ENCODE data around the gene HNRNPA2B1. TPM values are rescaled to one million over a fixed set of nuclear protein-coding genes. Genes with fewer than 3 reads are reported as not detected.

The HNRNPA2B1 gene
- 524 and 536 TPM in 2 replicates for total RNA-seq
- total RNA-seq (2013), result 236 TPM
- 167 and 376 TPM in 2 replicates for polyA plus RNA-seq
- 91.2 and 105 TPM in 2 replicates for polyA minus RNA-seq

DNA sequence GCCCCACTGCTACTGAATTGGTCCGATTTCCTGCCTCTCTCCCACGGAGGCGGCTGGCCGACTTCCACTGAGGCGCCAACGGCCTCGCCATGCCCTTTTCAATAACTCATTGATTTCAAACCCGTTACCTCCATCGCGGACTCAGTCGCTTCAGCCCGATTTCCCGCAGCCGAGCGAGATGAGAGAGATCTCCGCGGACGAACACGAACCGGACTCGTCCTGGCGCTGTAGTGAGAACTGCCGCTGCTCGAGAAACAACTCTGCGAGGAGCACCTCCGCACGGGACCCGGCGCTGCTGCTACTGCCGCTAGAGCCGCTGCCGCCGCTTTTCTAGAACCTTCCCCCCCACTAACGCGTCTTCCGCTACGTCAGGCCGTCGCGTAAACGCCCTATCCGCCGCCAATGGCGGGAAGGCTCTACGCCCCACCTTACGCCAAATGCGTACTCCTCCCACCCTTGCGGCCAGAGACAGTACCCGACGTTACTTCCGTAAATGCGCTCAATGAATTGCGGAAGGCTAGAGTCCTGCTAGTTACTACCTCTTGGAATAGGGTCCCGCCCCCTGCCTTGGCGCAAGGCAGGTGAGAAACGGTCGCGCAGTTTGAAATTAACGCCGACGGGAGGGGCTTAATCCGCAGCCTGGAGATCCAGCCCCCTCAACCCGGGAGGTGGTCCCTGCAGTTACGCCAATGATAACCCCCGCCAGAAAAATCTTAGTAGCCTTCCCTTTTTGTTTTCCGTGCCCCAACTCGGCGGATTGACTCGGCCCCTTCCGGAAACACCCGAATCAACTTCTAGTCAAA lies at the start of gene HNRNPA2B1:
HNRNPA2B1 (minus strand) TSS at position 303 of the 803 bp plus-strand sequence; CDS start at position 134, 169 bp downstream.
- Histone ChIP-seq H3K4me1 (ENCODE audit: control insufficient read depth in 2 of 2, insufficient read depth in 2 of 2, low read length in 2 of 2) (peaks cover 37 to 40% of the 10 kb centered on the region in 2 donors), H3K36me3 (replicated peaks in 1 of 2; ENCODE audit: control extremely low read depth in 1 of 2, control insufficient read depth in 1 of 2, extremely low read depth in 1 of 2, insufficient read depth in 2 of 2, low read length in 1 of 2) (peaks cover 0 to 40% of the 10 kb centered on the region in 2 experiments), H3K27ac (ENCODE audit: low read length in 2 of 2) (peak within 1 kb of the TSS; percentile 97 to 99), H3K4me2 (replicated peaks; ENCODE audit: low read depth, low read length, poor library complexity, severe bottlenecking) (peak within 1 kb of the TSS; percentile 82), H3K27me3 (replicated peaks in 1 of 4; ENCODE audit: control extremely low read depth in 1 of 4, control insufficient read depth in 3 of 4, insufficient read depth in 4 of 4, low read length in 3 of 4) (no peaks in the 10 kb centered on the region), H4K20me1 (ENCODE audit: control insufficient read depth, insufficient read depth, low read length, poor library complexity, severe bottlenecking) (peaks cover 63% of the 10 kb centered on the region), H3K4me3 (ENCODE audit: control extremely low read depth in 1 of 5, extremely low read depth in 1 of 5, insufficient read depth in 1 of 5, low read depth in 2 of 5, low read length in 4 of 5) (peak within 1 kb of the TSS; percentile 80 to 100 (median 100)), H3K9ac (ENCODE audit: low read length) (peak within 1 kb of the TSS; percentile 100), H3K9me3 (ENCODE audit: control extremely low read depth in 1 of 3, control insufficient read depth in 2 of 3, insufficient read depth in 1 of 3, low read length in 2 of 3) (no peaks in the 10 kb centered on the region), H2AFZ (ENCODE audit: insufficient read depth, low read depth, low read length, poor library complexity, severe bottlenecking) (peak within 1 kb of the TSS; percentile 77), H3K79me2 (ENCODE audit: control insufficient read depth, insufficient read depth, low read length) (peaks cover 84% of the 10 kb centered on the region)
- peaks cover 53% of the 10 kb centered on the region for H3K4me1 Mint-ChIP-seq
- peak within 1 kb of the TSS; percentile 99 for H3K4me3 Mint-ChIP-seq
- no peak for TF ChIP-seq EZH2 (IDR thresholded peaks at IDR 0.05; ENCODE audit: borderline replicate concordance, insufficient read depth, low read depth, low read length, poor library complexity, severe bottlenecking)
- TF ChIP-seq, protein P1, sequence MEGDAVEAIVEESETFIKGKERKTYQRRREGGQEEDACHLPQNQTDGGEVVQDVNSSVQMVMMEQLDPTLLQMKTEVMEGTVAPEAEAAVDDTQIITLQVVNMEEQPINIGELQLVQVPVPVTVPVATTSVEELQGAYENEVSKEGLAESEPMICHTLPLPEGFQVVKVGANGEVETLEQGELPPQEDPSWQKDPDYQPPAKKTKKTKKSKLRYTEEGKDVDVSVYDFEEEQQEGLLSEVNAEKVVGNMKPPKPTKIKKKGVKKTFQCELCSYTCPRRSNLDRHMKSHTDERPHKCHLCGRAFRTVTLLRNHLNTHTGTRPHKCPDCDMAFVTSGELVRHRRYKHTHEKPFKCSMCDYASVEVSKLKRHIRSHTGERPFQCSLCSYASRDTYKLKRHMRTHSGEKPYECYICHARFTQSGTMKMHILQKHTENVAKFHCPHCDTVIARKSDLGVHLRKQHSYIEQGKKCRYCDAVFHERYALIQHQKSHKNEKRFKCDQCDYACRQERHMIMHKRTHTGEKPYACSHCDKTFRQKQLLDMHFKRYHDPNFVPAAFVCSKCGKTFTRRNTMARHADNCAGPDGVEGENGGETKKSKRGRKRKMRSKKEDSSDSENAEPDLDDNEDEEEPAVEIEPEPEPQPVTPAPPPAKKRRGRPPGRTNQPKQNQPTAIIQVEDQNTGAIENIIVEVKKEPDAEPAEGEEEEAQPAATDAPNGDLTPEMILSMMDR (IDR thresholded peaks at IDR 0.05), result no peak
- intact Hi-C loops (cut with micrococcal nuclease), result loop anchor here (1.0 to 2.0 kb wide), 5 partner anchors 92 to 250 kb away; no protein-coding TSS in a partner anchor
- H3K9me3 Mint-ChIP-seq (ENCODE audit: insufficient read depth), result no peaks in the 10 kb centered on the region
- H3K27ac Mint-ChIP-seq, result peak within 1 kb of the TSS; percentile 100
- DNase-seq (peak; percentile 100), ATAC-seq (ENCODE audit: low read depth) (peak; percentile 65)
- WGBS (ENCODE audit: insufficient coverage), result under 1% methylated on average over 65 of the region's 71 CpGs
- POLR2A ChIA-PET, result interaction anchor here (0.6 to 3.3 kb wide), 19 partner anchors 8 to 1540 kb away, joined by 3 to 23 read pairs (median 4); partner anchors contain the start of gene NFE2L3
- CTCF ChIA-PET, result interaction anchor here (1.0 to 9.6 kb wide), 13 partner anchors 8 to 306 kb away, joined by 4 to 114 read pairs (median 19); partner anchors contain the start of genes NFE2L3 and SNX10
- H3K27me3 Mint-ChIP-seq, result no peaks in the 10 kb centered on the region

DNA sequence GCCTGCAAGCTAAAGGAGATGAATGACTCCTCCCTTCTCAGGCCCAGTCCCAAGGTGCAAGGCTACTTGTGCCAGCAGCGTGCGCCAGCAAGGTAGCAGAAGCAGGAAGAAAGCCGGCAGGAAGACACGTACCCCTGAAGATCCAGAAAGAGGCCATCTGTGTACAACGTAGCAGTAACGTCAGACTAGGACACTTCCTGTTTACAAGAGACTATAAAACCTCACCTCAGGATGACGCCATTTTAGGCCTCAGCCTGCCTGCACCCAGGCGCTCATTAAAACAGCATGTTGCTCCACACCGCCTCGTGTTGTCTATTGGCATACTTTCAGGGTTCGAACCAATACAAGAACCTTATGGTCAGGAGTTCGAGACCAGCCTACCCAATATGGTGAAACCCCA lies 49.7 kb upstream of the HNRNPA2B1 start:
- 83% methylated on average over 10 of the region's 12 CpGs for WGBS (ENCODE audit: insufficient coverage)
- Histone ChIP-seq H4K20me1 (ENCODE audit: control insufficient read depth, insufficient read depth, low read length, poor library complexity, severe bottlenecking) (no peaks in the 10 kb centered on the region), H3K27me3 (replicated peaks in 1 of 4; ENCODE audit: control extremely low read depth in 1 of 4, control insufficient read depth in 3 of 4, insufficient read depth in 4 of 4, low read length in 3 of 4) (no peaks in the 10 kb centered on the region), H3K9me3 (ENCODE audit: control extremely low read depth in 1 of 3, control insufficient read depth in 2 of 3, insufficient read depth in 1 of 3, low read length in 2 of 3) (no peaks in the 10 kb centered on the region), H3K27ac (ENCODE audit: low read length in 2 of 2) (no peak overlapping the region), H3K79me2 (ENCODE audit: control insufficient read depth, insufficient read depth, low read length) (no peaks in the 10 kb centered on the region), H3K4me1 (ENCODE audit: control insufficient read depth in 2 of 2, insufficient read depth in 2 of 2, low read length in 2 of 2) (no peaks in the 10 kb centered on the region), H2AFZ (ENCODE audit: insufficient read depth, low read depth, low read length, poor library complexity, severe bottlenecking) (peak overlapping the region; percentile 28), H3K4me2 (replicated peaks; ENCODE audit: low read depth, low read length, poor library complexity, severe bottlenecking) (no peak overlapping the region), H3K36me3 (replicated peaks in 1 of 2; ENCODE audit: control extremely low read depth in 1 of 2, control insufficient read depth in 1 of 2, extremely low read depth in 1 of 2, insufficient read depth in 2 of 2, low read length in 1 of 2) (no peaks in the 10 kb centered on the region), H3K9ac (ENCODE audit: low read length) (no peak overlapping the region), H3K4me3 (ENCODE audit: control extremely low read depth in 1 of 5, extremely low read depth in 1 of 5, insufficient read depth in 1 of 5, low read depth in 2 of 5, low read length in 4 of 5) (no peak overlapping the region)
- Mint-ChIP-seq H3K4me3 (no peak overlapping the region), H3K9me3 (ENCODE audit: insufficient read depth) (no peaks in the 10 kb centered on the region), H3K27me3 (no peaks in the 10 kb centered on the region), H3K4me1 (no peaks in the 10 kb centered on the region), H3K27ac (no peak overlapping the region)
- ATAC-seq (ENCODE audit: low read depth) (no peak), DNase-seq (no peak)
- TF ChIP-seq, protein P1 (IDR thresholded peaks at IDR 0.05), result no peak
- TF ChIP-seq EZH2 (IDR thresholded peaks at IDR 0.05; ENCODE audit: borderline replicate concordance, insufficient read depth, low read depth, low read length, poor library complexity, severe bottlenecking), result no peak
- POLR2A ChIA-PET, result no interaction called here
- CTCF ChIA-PET, result no interaction called here
- intact Hi-C loops (cut with micrococcal nuclease), result no loop called here

Measured in B cell (primary cell).